BLaER1 (cell line): Measurements from ENCODE around the gene SPEF1.
A peak's percentile ranks its signal among the peaks of the same experiment; 100 is the strongest.

Experiments
- H3K27ac ChIP-seq: shearing (Covaris generic); formaldehyde crosslinking; 2 replicates; pipeline ENCODE4 v1.8.1; 2022
- H3K27me3 ChIP-seq: shearing (Covaris generic); formaldehyde crosslinking; 2 replicates; pipeline ENCODE4 v1.8.1; 2022
- H3K36me3 ChIP-seq: shearing (Covaris generic); formaldehyde crosslinking; 2 replicates; pipeline ENCODE4 v1.8.1; 2022
- H3K4me1 ChIP-seq: shearing (Covaris generic); formaldehyde crosslinking; 2 replicates; pipeline ENCODE4 v1.8.1; 2022
- H3K4me2 ChIP-seq: shearing (Covaris generic); formaldehyde crosslinking; 2 replicates; pipeline ENCODE4 v1.8.1; 2022
- H3K4me3 ChIP-seq: shearing (Covaris generic); formaldehyde crosslinking; 2 replicates; pipeline ENCODE4 v1.8.1; 2022
- H3K9ac ChIP-seq: shearing (Covaris generic); formaldehyde crosslinking; 2 replicates; pipeline ENCODE4 v1.8.1; 2022
- H3K9me3 ChIP-seq: shearing (Covaris generic); formaldehyde crosslinking; 2 replicates; pipeline ENCODE4 v1.8.1; 2022
- H4K20me1 ChIP-seq: shearing (Covaris generic); formaldehyde crosslinking; 2 replicates; pipeline ENCODE4 v1.8.1; 2022
- Cebpa-rat ChIP-seq: shearing (Covaris generic); IDR thresholded peaks from 2 replicates; pipeline ENCODE4 v1.8.1; 2022

SPEF1 gene

DNA sequence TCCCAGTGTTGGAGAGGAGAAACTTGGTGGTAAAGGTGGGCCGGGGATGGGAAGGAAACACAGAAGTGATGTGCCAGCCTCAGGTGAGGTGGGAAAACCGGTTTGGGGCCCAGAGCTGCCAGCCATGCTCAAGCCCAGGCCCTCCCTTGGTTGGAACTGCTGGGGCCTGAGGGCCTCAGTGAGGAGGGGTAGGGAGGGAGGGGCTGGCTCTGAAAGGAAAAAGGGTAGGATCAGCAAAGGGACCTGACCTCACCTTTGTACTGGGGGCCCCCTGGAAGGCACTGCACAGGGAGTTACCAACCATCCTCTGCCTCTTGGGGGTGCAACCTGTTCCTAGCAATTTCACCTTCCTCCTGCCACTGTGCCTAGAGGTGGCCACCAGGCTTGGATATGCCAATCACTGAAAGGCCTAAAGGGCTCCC, 1.8 kb upstream of the SPEF1 start:
- peaks cover 57% of the 10 kb centered on the region for H3K4me1 ChIP-seq
- TF ChIP-seq Cebpa-rat: no peak
- H3K9me3 ChIP-seq: 0 out of 2 replicates have a peak, but pooled peaks cover 1% of the 10 kb centered on the region
- H3K27ac ChIP-seq: no peak overlapping the region
- peaks cover 30% of the 10 kb centered on the region for H3K27me3 ChIP-seq
- peaks cover 19% of the 10 kb centered on the region for H3K36me3 ChIP-seq
- H3K9ac ChIP-seq: no peak overlapping the region
- no peak overlapping the region for H3K4me3 ChIP-seq
- H3K4me2 ChIP-seq: no peak overlapping the region
- peaks cover 66% of the 10 kb centered on the region for H4K20me1 ChIP-seq

DNA sequence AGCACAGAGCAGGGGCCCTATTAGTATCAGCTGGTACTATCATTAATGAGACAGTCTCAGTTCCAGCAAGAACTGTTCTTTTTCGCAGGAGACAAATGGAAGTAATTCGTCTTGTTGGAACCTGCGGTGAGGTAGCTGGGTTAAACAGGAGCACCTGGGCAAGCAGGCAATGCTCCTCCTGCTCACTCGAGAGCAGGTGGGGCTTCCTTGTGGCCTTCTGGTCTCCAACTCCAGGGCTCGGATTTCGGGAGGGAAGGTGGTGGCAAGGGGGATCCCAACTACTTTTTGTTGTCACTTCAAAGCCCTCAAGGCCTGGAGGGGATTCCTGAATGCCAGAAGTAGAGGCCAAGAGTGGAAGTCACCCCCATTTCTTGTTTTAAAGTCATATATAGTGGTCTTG, 1.3 kb upstream of the SPEF1 start:
- no peak for TF ChIP-seq Cebpa-rat
- H3K27me3 ChIP-seq: peaks cover 35% of the 10 kb centered on the region
- H3K36me3 ChIP-seq: peaks cover 19% of the 10 kb centered on the region
- no peak overlapping the region for H3K4me3 ChIP-seq
- H3K4me1 ChIP-seq: peaks cover 57% of the 10 kb centered on the region
- H4K20me1 ChIP-seq: peaks cover 71% of the 10 kb centered on the region
- H3K27ac ChIP-seq: no peak overlapping the region
- no peak overlapping the region for H3K4me2 ChIP-seq
- H3K9me3 ChIP-seq: 0 out of 2 replicates have a peak, but pooled peaks cover 6% of the 10 kb centered on the region
- H3K9ac ChIP-seq: no peak overlapping the region

- Histone ChIP-seq H3K4me3 (no peak overlapping the region), H3K27ac (no peak overlapping the region), H4K20me1 (peaks cover 51% of the 10 kb centered on the region), H3K4me1 (peaks cover 35% of the 10 kb centered on the region), H3K4me2 (no peak overlapping the region), H3K9ac (no peak overlapping the region), H3K9me3 (peaks cover 19% of the 10 kb centered on the region; the same call in 1 of the 2 replicates), H3K36me3 (0 out of 2 replicates have a peak, but pooled peaks cover 7% of the 10 kb centered on the region), H3K27me3 (peaks cover 58% of the 10 kb centered on the region)
- no peak for TF ChIP-seq Cebpa-rat
These were observed 2.3 kb downstream of the SPEF1 start for GRCh38 chr20:3778976-3779375.

- Histone ChIP-seq H3K4me1 (peaks cover 30% of the 10 kb centered on the region), H3K27ac (no peak overlapping the region), H3K4me3 (peak overlapping the region; percentile 56), H3K27me3 (peaks cover 58% of the 10 kb centered on the region), H3K36me3 (no peaks in the 10 kb centered on the region), H3K9me3 (peaks cover 19% of the 10 kb centered on the region; the same call in 1 of the 2 replicates), H4K20me1 (peaks cover 41% of the 10 kb centered on the region), H3K9ac (no peak overlapping the region), H3K4me2 (peak overlapping the region; percentile 66)
- TF ChIP-seq Cebpa-rat: no peak
These were observed 3.3 kb downstream of the SPEF1 start for GRCh38 chr20:3777716-3778629.

DNA sequence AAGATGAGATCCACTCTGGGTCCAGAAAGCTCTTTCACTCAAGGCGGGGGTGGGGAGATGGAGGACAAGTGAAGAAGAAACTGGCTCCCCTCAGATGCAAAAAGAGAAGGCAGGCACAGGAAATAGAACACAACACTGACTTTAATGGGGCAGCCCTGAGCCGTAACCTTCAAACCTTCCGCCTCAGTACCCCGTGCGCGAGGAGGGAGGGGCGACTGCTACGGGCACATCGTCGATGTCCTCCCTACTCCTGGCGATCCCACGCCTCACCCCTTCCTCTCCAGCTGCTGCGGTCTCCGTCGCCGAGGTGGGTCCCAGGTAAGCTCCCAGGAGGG, 3.9 kb downstream of the SPEF1 start:
- peaks cover 58% of the 10 kb centered on the region for H3K27me3 ChIP-seq
- H3K4me3 ChIP-seq: peak overlapping the region; percentile 56
- peaks cover 30% of the 10 kb centered on the region for H3K4me1 ChIP-seq
- no peak for TF ChIP-seq Cebpa-rat
- peaks cover 34% of the 10 kb centered on the region for H4K20me1 ChIP-seq
- H3K9me3 ChIP-seq: peaks cover 19% of the 10 kb centered on the region; the same call in 1 of the 2 replicates
- no peak overlapping the region for H3K9ac ChIP-seq
- peak overlapping the region; percentile 66 for H3K4me2 ChIP-seq
- H3K36me3 ChIP-seq: no peaks in the 10 kb centered on the region
- H3K27ac ChIP-seq: no peak overlapping the region

DNA sequence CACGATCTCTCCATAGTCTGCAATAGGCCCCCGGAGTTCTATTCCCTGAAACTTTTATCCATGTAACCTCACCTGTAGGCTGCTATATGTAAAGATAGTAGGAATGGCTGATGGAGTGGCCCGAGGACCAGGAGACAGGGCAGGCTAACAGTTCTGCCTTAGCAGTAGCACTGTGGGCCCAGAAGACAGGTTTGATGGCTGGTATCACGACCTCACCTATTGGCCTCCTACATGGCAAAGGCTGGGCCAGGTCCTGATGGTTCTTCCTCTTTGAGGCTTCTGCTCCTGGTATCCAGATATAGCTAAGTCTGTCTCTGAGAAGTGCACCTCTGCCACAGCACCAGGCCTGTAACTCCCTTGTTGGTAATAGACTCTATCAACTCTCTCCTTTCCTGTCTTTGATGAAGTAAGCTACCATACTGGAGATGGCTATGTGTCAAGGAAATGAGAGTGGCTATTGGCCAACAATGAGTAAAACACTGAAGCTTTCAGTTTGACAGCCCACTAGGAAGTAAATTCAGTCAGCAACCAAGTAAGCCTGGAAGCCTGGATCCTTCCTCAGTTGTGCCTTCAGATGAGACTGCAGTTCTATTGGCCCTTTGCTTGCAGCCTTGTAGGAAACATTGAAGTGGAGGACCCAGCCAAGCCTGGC, 5.7 kb downstream of the SPEF1 start:
- H3K9me3 ChIP-seq: peaks cover 19% of the 10 kb centered on the region; the same call in 1 of the 2 replicates
- H3K36me3 ChIP-seq: no peaks in the 10 kb centered on the region
- H3K27ac ChIP-seq: no peak overlapping the region
- peaks cover 19% of the 10 kb centered on the region; the same call in 1 of the 2 replicates for H4K20me1 ChIP-seq
- no peak overlapping the region for H3K9ac ChIP-seq
- H3K27me3 ChIP-seq: peaks cover 53% of the 10 kb centered on the region
- H3K4me3 ChIP-seq: no peak overlapping the region
- peaks cover 23% of the 10 kb centered on the region for H3K4me1 ChIP-seq
- TF ChIP-seq Cebpa-rat: no peak
- H3K4me2 ChIP-seq: no peak overlapping the region

- Histone ChIP-seq H3K9me3 (peaks cover 11% of the 10 kb centered on the region; the same call in 1 of the 2 replicates), H3K4me2 (no peak overlapping the region), H3K27ac (no peak overlapping the region), H3K36me3 (no peaks in the 10 kb centered on the region), H3K9ac (no peak overlapping the region), H3K4me3 (no peak overlapping the region), H3K27me3 (peaks cover 13% of the 10 kb centered on the region), H4K20me1 (peaks cover 6% of the 10 kb centered on the region), H3K4me1 (peaks cover 31% of the 10 kb centered on the region)
- TF ChIP-seq Cebpa-rat: no peak
These were observed 9.6 kb downstream of the SPEF1 start for GRCh38 chr20:3771552-3772058.

GRCh38 chr20:3768342-3769130, 12.7 kb downstream of the SPEF1 start:
- peak overlapping the region; percentile 99 for H3K4me2 ChIP-seq
- H3K36me3 ChIP-seq: no peaks in the 10 kb centered on the region
- H3K27ac ChIP-seq: peak overlapping the region; percentile 96
- peak overlapping the region; percentile 96 for H3K9ac ChIP-seq
- no peak for TF ChIP-seq Cebpa-rat
- peaks cover 36% of the 10 kb centered on the region for H4K20me1 ChIP-seq
- H3K4me3 ChIP-seq: peak overlapping the region; percentile 78
- H3K4me1 ChIP-seq: peaks cover 61% of the 10 kb centered on the region
- no peaks in the 10 kb centered on the region for H3K27me3 ChIP-seq
- no peaks in the 10 kb centered on the region for H3K9me3 ChIP-seq
